CD14-positive monocyte (primary cell): ENCODE data around the gene ITGAL. TPM values are rescaled to one million over a fixed set of nuclear protein-coding genes. Genes with fewer than 3 reads are reported as not detected.
"Not testable (repeated sequence)": the region's sequence is repeated elsewhere in the genome, so short reads cannot be mapped to it uniquely, and the experiment has no call there.

Experiments
- DNase-seq, 3 donors: peaks; one replicate each; pipeline ENCODE4 v3.0.0-alpha.2; 2011 to 2022
- H2AFZ ChIP-seq: 2 replicates; pipeline ENCODE4 v1.6.0; 2012; ENCODE audit warnings: mild to moderate bottlenecking, low read depth, low read length, inconsistent platforms; ENCODE audit not compliant: insufficient read depth, poor library complexity, severe bottlenecking
- H3K27ac ChIP-seq, 2 donors: 1 replicate in 1 of 2; 2 replicates in 1 of 2; pipeline ENCODE4 v1.5.1; 2012 to 2013; ENCODE audit warnings: low read length in 2 of 2, control low read depth in 1 of 2, inconsistent platforms in 1 of 2, low read depth in 1 of 2, mild to moderate bottlenecking in 1 of 2
- H3K27me3 ChIP-seq, 2 donors: one replicate each; pipeline versions ENCODE4 v1.6.0 to v1.6.1; 2011 to 2013; ENCODE audit warnings: low read length in 2 of 2; ENCODE audit not compliant: control insufficient read depth in 2 of 2, insufficient read depth in 2 of 2
- H3K36me3 ChIP-seq, 2 donors: replicated peaks in 1 of 2; 1 replicate in 1 of 2; 2 replicates in 1 of 2; pipeline versions ENCODE4 v1.5.1 to v1.6.1; 2012 to 2013; ENCODE audit warnings: low read length in 2 of 2, control low read depth in 1 of 2, inconsistent platforms in 1 of 2, mild to moderate bottlenecking in 1 of 2; ENCODE audit not compliant: insufficient read depth in 2 of 2, control insufficient read depth in 1 of 2
- H3K4me1 ChIP-seq, 2 donors: 1 replicate in 1 of 2; 2 replicates in 1 of 2; pipeline versions ENCODE4 v1.5.1 to v1.6.1; 2012 to 2013; ENCODE audit warnings: low read length in 2 of 2, control low read depth in 1 of 2, inconsistent platforms in 1 of 2, mild to moderate bottlenecking in 1 of 2, moderate library complexity in 1 of 2; ENCODE audit not compliant: insufficient read depth in 2 of 2, control insufficient read depth in 1 of 2
- H3K4me2 ChIP-seq: replicated peaks from 2 replicates; pipeline ENCODE3; 2012; ENCODE audit warnings: low read length, moderate library complexity, mild to moderate bottlenecking; ENCODE audit not compliant: poor library complexity, severe bottlenecking; ENCODE audit errors: extremely low read depth
- H3K4me3 ChIP-seq, 3 experiments: fragments of 200-600 bp in 1 of 3; sonication (generic) in 1 of 3; replicated peaks in 1 of 3; 1 replicate in 2 of 3; 2 replicates in 1 of 3; pipeline ENCODE4 v1.5.1; 2011 to 2013; ENCODE audit warnings: low read length in 3 of 3, mild to moderate bottlenecking in 3 of 3, control low read depth in 2 of 3, low read depth in 2 of 3, inconsistent platforms in 1 of 3, moderate library complexity in 1 of 3
- H3K79me2 ChIP-seq: 2 replicates; pipeline ENCODE4 v1.6.0; 2012; ENCODE audit warnings: mild to moderate bottlenecking, control low read depth, inconsistent platforms, low read length, moderate library complexity; ENCODE audit not compliant: insufficient read depth
- H3K9ac ChIP-seq: 2 replicates; pipeline ENCODE4 v1.6.0; 2017; ENCODE audit warnings: low read length, mild to moderate bottlenecking; ENCODE audit not compliant: insufficient read depth, poor library complexity, severe bottlenecking
- H3K9me3 ChIP-seq, 2 donors: replicated peaks in 1 of 2; 1 replicate in 1 of 2; 2 replicates in 1 of 2; pipeline versions ENCODE4 v1.5.1 to v1.6.1; 2012 to 2013; ENCODE audit warnings: low read length in 2 of 2, control low read depth in 1 of 2; ENCODE audit not compliant: control insufficient read depth in 1 of 2, insufficient read depth in 1 of 2
- H4K20me1 ChIP-seq: 2 replicates; pipeline ENCODE4 v1.6.0; 2012; ENCODE audit warnings: mild to moderate bottlenecking, low read length, control low read depth, moderate library complexity; ENCODE audit not compliant: insufficient read depth
- H3K27ac Mint-ChIP-seq, 7 donors: one replicate each; pipeline ENCODE4 v1.8.0; 2020; ENCODE audit warnings: mild to moderate bottlenecking in 7 of 7, mixed read lengths in 7 of 7, moderate library complexity in 6 of 7, inconsistent platforms in 2 of 7
- H3K27me3 Mint-ChIP-seq, 3 donors: one replicate each; pipeline ENCODE4 v1.8.0; 2021 to 2022; ENCODE audit warnings: low read depth in 3 of 3, mild to moderate bottlenecking in 3 of 3, mixed read lengths in 3 of 3, moderate library complexity in 3 of 3, inconsistent platforms in 1 of 3
- H3K36me3 Mint-ChIP-seq, 2 donors: one replicate each; pipeline ENCODE4 v1.8.0; 2020; ENCODE audit warnings: mixed read lengths in 2 of 2, inconsistent platforms in 1 of 2, mild to moderate bottlenecking in 1 of 2
- H3K4me1 Mint-ChIP-seq: one replicate; pipeline ENCODE4 v1.8.0; 2020; ENCODE audit warnings: mild to moderate bottlenecking, mixed read lengths
- H3K4me3 Mint-ChIP-seq, 2 donors: one replicate each; pipeline ENCODE4 v1.8.0; 2020; ENCODE audit warnings: mild to moderate bottlenecking in 2 of 2, mixed read lengths in 2 of 2, moderate library complexity in 1 of 2
- H3K9me3 Mint-ChIP-seq, 7 donors: one replicate each; pipeline ENCODE4 v1.8.0; 2020 to 2022; ENCODE audit warnings: mixed read lengths in 7 of 7, mild to moderate bottlenecking in 6 of 7, moderate library complexity in 6 of 7, inconsistent platforms in 2 of 7
- CTCF ChIP-seq: fragments of 200-600 bp; IDR thresholded peaks from one replicate; pipeline ENCODE4 v1.8.0; 2022; ENCODE audit warnings: antibody characterized with exemption, mild to moderate bottlenecking
- WGBS: methylation state at CpG from one replicate; pipeline ENCODE4 v1.1.5; 2013; ENCODE audit warnings: missing lambda C conversion rate; ENCODE audit not compliant: insufficient coverage; 5-methylcytosine and 5-hydroxymethylcytosine counted together
- intact Hi-C, 2 donors: fragments of 100-400 bp; cut with micrococcal nuclease; formaldehyde crosslinking; loops; one replicate each; pipeline versions ENCODE4 v1.15.0 to v1.15.1; 2023
- polyA plus RNA-seq, 3 donors: library from polyadenylated mRNA; depleted of rRNA in 1 of 3; unstranded in 2 of 3; stranded (reverse) in 1 of 3; fragments of 300-500 nt in 2 of 3; fragments of >200 nt in 1 of 3; fragmentation: Illumina TruSeq in 2 of 3; gene quantifications; 1 replicate in 2 of 3; 2 replicates in 1 of 3; pipeline ENCODE4 v1.2.3, GENCODE V29; 2012 to 2021

Gene ITGAL
- polyA plus RNA-seq, 3 donors: 56.8 to 474 (median 109) TPM

- Histone ChIP-seq H3K9ac (no peak overlapping the region), H2AFZ (no peak overlapping the region), H3K9me3 (no peaks in the 10 kb centered on the region), H3K4me3 (no peak overlapping the region), H3K27me3 (no peaks in the 10 kb centered on the region), H3K4me1 (peaks cover 39% of the 10 kb centered on the region in 2 donors), H3K79me2 (peaks cover 30% of the 10 kb centered on the region), H4K20me1 (peaks cover 26% of the 10 kb centered on the region), H3K27ac (no peak overlapping the region), H3K4me2 (no peak overlapping the region), H3K36me3 (peaks cover 0 to 4% of the 10 kb centered on the region in 2 donors)
- intact Hi-C loops: loop anchor here in 1 of 2 donors (5.0 to 10.0 kb wide), 2 partner anchors 35 to 167 kb away; partner anchors contain the start of gene ZNF689
- Mint-ChIP-seq H3K9me3 (peaks cover 0 to 3% (median 0%) of the 10 kb centered on the region in 7 donors), H3K27ac (no peak overlapping the region), H3K36me3 (peaks cover 11 to 13% of the 10 kb centered on the region in 2 donors), H3K27me3 (peaks cover 0 to 1% (median 0%) of the 10 kb centered on the region in 3 donors), H3K4me3 (no peak overlapping the region), H3K4me1 (peaks cover 39% of the 10 kb centered on the region)
- no peak for DNase-seq
- WGBS: 95% methylated on average over 9 of the region's 12 CpGs
- TF ChIP-seq CTCF: no peak
These were observed 24.9 kb upstream of the ITGAL start for GRCh38 chr16:30447512-30448226.

- Histone ChIP-seq H3K4me3 (no peak overlapping the region), H3K27me3 (no peaks in the 10 kb centered on the region), H3K79me2 (peaks cover 20% of the 10 kb centered on the region), H2AFZ (no peak overlapping the region), H3K9ac (no peak overlapping the region), H4K20me1 (peaks cover 12% of the 10 kb centered on the region), H3K9me3 (no peaks in the 10 kb centered on the region), H3K4me1 (peaks cover 30 to 32% of the 10 kb centered on the region in 2 donors), H3K27ac (no peak overlapping the region), H3K36me3 (no peaks in the 10 kb centered on the region), H3K4me2 (no peak overlapping the region)
- DNase-seq: no peak
- WGBS: 100% methylated on average over 1 of the region's 3 CpGs
- H3K27me3 Mint-ChIP-seq: peaks cover 0 to 1% (median 0%) of the 10 kb centered on the region in 3 donors
- peak overlapping the region in 1 of 7 donors; percentile 31 for H3K27ac Mint-ChIP-seq
- peaks cover 31% of the 10 kb centered on the region for H3K4me1 Mint-ChIP-seq
- no peak overlapping the region for H3K4me3 Mint-ChIP-seq
- intact Hi-C loops: loop anchor here (1.0 to 10.0 kb wide), 3 partner anchors 24 to 166 kb away; partner anchors contain the start of gene ZNF689 (in 1 of the 2)
- peaks cover 0 to 3% (median 0%) of the 10 kb centered on the region in 7 donors for H3K9me3 Mint-ChIP-seq
- H3K36me3 Mint-ChIP-seq: peaks cover 2 to 4% of the 10 kb centered on the region in 2 donors
- no peak for TF ChIP-seq CTCF
These were observed 23.5 kb upstream of the ITGAL start for GRCh38 chr16:30449116-30449435.

DNA sequence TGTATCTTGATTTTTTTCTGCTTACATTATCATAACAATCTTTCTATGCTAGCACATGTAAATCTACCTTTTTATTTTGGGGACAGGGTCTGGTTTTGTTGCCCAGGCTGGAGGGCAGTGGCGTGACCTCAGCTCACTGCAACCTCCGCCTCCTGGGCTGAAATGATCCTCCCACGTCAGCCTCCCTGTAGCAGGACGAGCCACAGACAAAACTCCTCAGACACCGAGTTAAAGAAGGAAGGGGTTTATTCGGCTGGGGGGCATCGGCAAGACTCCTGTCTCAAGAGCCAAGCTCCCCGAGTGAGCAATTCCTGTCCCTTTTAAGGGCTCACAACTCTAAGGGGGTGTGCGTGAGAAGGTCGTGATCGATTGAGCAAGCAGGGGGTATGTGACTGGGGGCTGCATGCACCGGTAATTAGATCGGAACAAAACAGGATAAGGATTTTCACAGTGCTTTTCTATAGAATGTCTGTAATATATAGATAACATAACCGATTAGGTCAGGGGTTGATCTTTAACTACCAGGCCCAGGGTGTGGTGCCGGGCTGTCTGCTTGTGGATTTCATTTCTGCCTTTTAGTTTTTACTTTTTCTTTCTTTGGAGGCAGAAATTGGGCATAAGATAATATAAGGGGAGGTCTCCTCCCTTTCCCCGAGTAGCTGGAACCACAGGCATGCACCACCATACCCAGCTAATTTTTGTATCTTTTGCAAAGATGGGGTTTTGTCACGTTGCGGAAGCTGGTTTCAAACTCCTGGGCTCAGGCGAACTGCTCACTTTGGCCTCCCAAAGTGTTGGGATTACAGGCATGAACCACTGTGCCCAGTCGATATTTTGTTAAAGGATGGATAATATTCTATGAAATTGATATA, 19.6 kb upstream of the ITGAL start:
- intact Hi-C loops: not testable (repeated sequence)

More for the DNA sequence above, 19.6 kb upstream of the ITGAL start:
- not testable (repeated sequence) for H2AFZ ChIP-seq, H4K20me1 ChIP-seq, H3K36me3 Mint-ChIP-seq, H3K9me3 Mint-ChIP-seq, H3K9me3 ChIP-seq, H3K79me2 ChIP-seq, H3K4me2 ChIP-seq, H3K27me3 ChIP-seq, H3K27ac ChIP-seq, H3K9ac ChIP-seq, H3K27me3 Mint-ChIP-seq, DNase-seq, H3K4me3 ChIP-seq, H3K36me3 ChIP-seq
- peak overlapping the region in 1 of 2 donors; percentile 7 for H3K4me3 Mint-ChIP-seq
- peak overlapping the region in 1 of 7 donors; percentile 76 for H3K27ac Mint-ChIP-seq
- peaks cover 22% of the 10 kb centered on the region for H3K4me1 Mint-ChIP-seq
- 100% methylated on average over 1 of the region's 20 CpGs for whole genome bisulfite sequencing
- H3K4me1 ChIP-seq: peaks cover 11 to 15% of the 10 kb centered on the region in 2 donors
